ENCODE results near the gene RADX. TPM values are rescaled to one million over a fixed set of nuclear protein-coding genes. Genes with fewer than 3 reads are reported as not detected.

RADX gene
- polyA plus RNA-seq, 1 donor (not counting 4 experiments of a cell fraction or from before 2014, with no cell fraction given) = 6.3 TPM

GRCh38 chrX:106716463-106716862 lies 104.7 kb downstream of the RADX start:
- DNase-seq (ENCODE audit: low read depth, low spot score) (no peak), FAIRE-seq (no peak)
- no peaks in the 10 kb centered on the region for H3K27me3 ChIP-seq (ENCODE audit: control insufficient read depth, extremely low read depth, insufficient read depth, low read length)
- dilution Hi-C loops (cut with MboI; ENCODE audit: extremely low pct_ligation_motif_present, low sequenced_read_pairs) = no loop called here
- no peak for TF ChIP-seq EZH2 (IDR thresholded peaks at IDR 0.05; ENCODE audit: low read length)
- TF ChIP-seq CTCF (optimal IDR thresholded peaks at IDR 0.05 in 1 of 3, IDR thresholded peaks at IDR 0.05 in 1 of 3, conservative IDR thresholded peaks at IDR 0.05 in 1 of 3; ENCODE audit: extremely low read depth in 1 of 3, insufficient read depth in 2 of 3, low read length in 3 of 3) = no peak
- H3K4me2 ChIP-seq (ENCODE audit: control insufficient read depth, extremely low read depth, insufficient read depth, low read depth, low read length) = no peak overlapping the region
- no peak overlapping the region for H3K4me3 ChIP-seq (ENCODE audit: control insufficient read depth in 2 of 3, extremely low read depth in 1 of 3, insufficient read depth in 2 of 3, low read depth in 1 of 3, low read length in 3 of 3)
- H3K27ac ChIP-seq (ENCODE audit: control insufficient read depth, insufficient read depth, low read length) = no peak overlapping the region
- H3K9me3 ChIP-seq (ENCODE audit: control insufficient read depth, low read depth, low read length) = no peaks in the 10 kb centered on the region
- H2AFZ ChIP-seq (ENCODE audit: control insufficient read depth, low read length) = no peak overlapping the region
- no peaks in the 10 kb centered on the region for H4K20me1 ChIP-seq (ENCODE audit: control insufficient read depth, extremely low read depth, insufficient read depth, low read length)
- no peaks in the 10 kb centered on the region for H3K79me2 ChIP-seq (ENCODE audit: control insufficient read depth, insufficient read depth, low read length)
- no peaks in the 10 kb centered on the region for H3K36me3 ChIP-seq (ENCODE audit: control insufficient read depth in 2 of 2, extremely low read depth in 1 of 2, insufficient read depth in 2 of 2, low read length in 2 of 2)
- H3K4me1 ChIP-seq (ENCODE audit: control insufficient read depth, extremely low read depth, insufficient read depth, low read length) = no peaks in the 10 kb centered on the region
- no peak overlapping the region for H3K9ac ChIP-seq (ENCODE audit: control insufficient read depth, extremely low read depth, insufficient read depth, low read length)
- no peaks in the 10 kb centered on the region for H3K9me1 ChIP-seq (ENCODE audit: control insufficient read depth, extremely low read depth, insufficient read depth, low read length)

GRCh38 chrX:106718709-106719108 lies 106.9 kb downstream of the RADX start:
- dilution Hi-C loops (cut with MboI; ENCODE audit: extremely low pct_ligation_motif_present, low sequenced_read_pairs) = no loop called here

More at GRCh38 chrX:106718709-106719108, 106.9 kb downstream of the RADX start:
- DNase-seq (ENCODE audit: low read depth, low spot score) = no peak
- FAIRE-seq = no peak
- Histone ChIP-seq H3K4me1 (ENCODE audit: control insufficient read depth, extremely low read depth, insufficient read depth, low read length) (no peaks in the 10 kb centered on the region), H3K27me3 (ENCODE audit: control insufficient read depth, extremely low read depth, insufficient read depth, low read length) (no peaks in the 10 kb centered on the region), H3K9me3 (ENCODE audit: control insufficient read depth, low read depth, low read length) (no peaks in the 10 kb centered on the region), H3K4me3 (ENCODE audit: control insufficient read depth in 2 of 3, extremely low read depth in 1 of 3, insufficient read depth in 2 of 3, low read depth in 1 of 3, low read length in 3 of 3) (no peak overlapping the region), H4K20me1 (ENCODE audit: control insufficient read depth, extremely low read depth, insufficient read depth, low read length) (no peaks in the 10 kb centered on the region), H3K4me2 (ENCODE audit: control insufficient read depth, extremely low read depth, insufficient read depth, low read depth, low read length) (no peak overlapping the region), H3K9me1 (ENCODE audit: control insufficient read depth, extremely low read depth, insufficient read depth, low read length) (no peaks in the 10 kb centered on the region), H3K36me3 (ENCODE audit: control insufficient read depth in 2 of 2, extremely low read depth in 1 of 2, insufficient read depth in 2 of 2, low read length in 2 of 2) (no peaks in the 10 kb centered on the region), H3K79me2 (ENCODE audit: control insufficient read depth, insufficient read depth, low read length) (no peaks in the 10 kb centered on the region), H3K9ac (ENCODE audit: control insufficient read depth, extremely low read depth, insufficient read depth, low read length) (no peak overlapping the region), H3K27ac (ENCODE audit: control insufficient read depth, insufficient read depth, low read length) (no peak overlapping the region), H2AFZ (ENCODE audit: control insufficient read depth, low read length) (no peak overlapping the region)
- no peak for TF ChIP-seq EZH2 (IDR thresholded peaks at IDR 0.05; ENCODE audit: low read length)
- TF ChIP-seq CTCF (optimal IDR thresholded peaks at IDR 0.05 in 1 of 3, IDR thresholded peaks at IDR 0.05 in 1 of 3, conservative IDR thresholded peaks at IDR 0.05 in 1 of 3; ENCODE audit: extremely low read depth in 1 of 3, insufficient read depth in 2 of 3, low read length in 3 of 3) = no peak

Measured in keratinocyte (primary cell).